Measurements from ENCODE around the gene NAALADL2.
"Not testable (repeated sequence)": the region's sequence is repeated elsewhere in the genome, so short reads cannot be mapped to it uniquely, and the experiment has no call there.

NAALADL2 gene

GRCh38 chr3:175070946-175071345, 211.8 kb downstream of the NAALADL2 start:
- DNase-seq (ENCODE audit: low read depth, low spot score), result no peak

- no peak for DNase-seq (ENCODE audit: low read depth, low spot score)
Observed at GRCh38 chr3:175073219-175073905, 214.2 kb downstream of the NAALADL2 start.

- DNase-seq (ENCODE audit: low read depth, low spot score), result no peak
Observed at GRCh38 chr3:175075269-175075668, 216.1 kb downstream of the NAALADL2 start.

GRCh38 chr3:175077216-175077615, 218.1 kb downstream of the NAALADL2 start:
- DNase-seq (ENCODE audit: low read depth, low spot score), result no peak

GRCh38 chr3:175082631-175083030, 223.5 kb downstream of the NAALADL2 start:
- no peak for DNase-seq (ENCODE audit: low read depth, low spot score)

GRCh38 chr3:175087128-175087527, 228.0 kb downstream of the NAALADL2 start:
- not testable (repeated sequence) for DNase-seq (ENCODE audit: low read depth, low spot score)

GRCh38 chr3:175088766-175089380, 229.7 kb downstream of the NAALADL2 start:
- no peak for DNase-seq (ENCODE audit: low read depth, low spot score)

- no peak for DNase-seq (ENCODE audit: low read depth, low spot score)
Observed at GRCh38 chr3:175091426-175092114, 232.4 kb downstream of the NAALADL2 start.

GRCh38 chr3:175093748-175094147, 234.6 kb downstream of the NAALADL2 start:
- no peak for DNase-seq (ENCODE audit: low read depth, low spot score)

GRCh38 chr3:175094344-175094743, 235.2 kb downstream of the NAALADL2 start:
- DNase-seq (ENCODE audit: low read depth, low spot score), result no peak

- no peak for DNase-seq (ENCODE audit: low read depth, low spot score)
Observed at GRCh38 chr3:175098644-175099043, 239.5 kb downstream of the NAALADL2 start.

GRCh38 chr3:175102161-175102560, 243.0 kb downstream of the NAALADL2 start:
- no peak for DNase-seq (ENCODE audit: low read depth, low spot score)

- DNase-seq (ENCODE audit: low read depth, low spot score), result no peak
Observed at GRCh38 chr3:175103298-175103697, 244.2 kb downstream of the NAALADL2 start.

- no peak for DNase-seq (ENCODE audit: low read depth, low spot score)
Observed at GRCh38 chr3:175105066-175105465, 245.9 kb downstream of the NAALADL2 start.

- no peak for DNase-seq (ENCODE audit: low read depth, low spot score)
Observed at GRCh38 chr3:175107231-175107630, 248.1 kb downstream of the NAALADL2 start.

- no peak for DNase-seq (ENCODE audit: low read depth, low spot score)
Observed at GRCh38 chr3:175107995-175108394, 248.9 kb downstream of the NAALADL2 start.

- DNase-seq (ENCODE audit: low read depth, low spot score), result no peak
Observed at GRCh38 chr3:175108613-175109151, 249.5 kb downstream of the NAALADL2 start.

GRCh38 chr3:175111036-175111435, 251.9 kb downstream of the NAALADL2 start:
- DNase-seq (ENCODE audit: low read depth, low spot score), result no peak

GRCh38 chr3:175118382-175118941, 259.3 kb downstream of the NAALADL2 start:
- DNase-seq (ENCODE audit: low read depth, low spot score), result no peak

GRCh38 chr3:175121225-175121624, 262.1 kb downstream of the NAALADL2 start:
- DNase-seq (ENCODE audit: low read depth, low spot score), result no peak

- DNase-seq (ENCODE audit: low read depth, low spot score), result no peak
Observed at GRCh38 chr3:175127075-175127662, 268.0 kb downstream of the NAALADL2 start.

- DNase-seq (ENCODE audit: low read depth, low spot score), result no peak
Observed at GRCh38 chr3:175129126-175129525, 270.0 kb downstream of the NAALADL2 start.

Data from activated naive CD8-positive, alpha-beta T cell treated with anti-CD3 and anti-CD28 coated beads, Interleukin-2, amount 50 U/mL, for 16 hours (primary cell).